ENCODE measurements around the gene MAPKAP1.
A peak's percentile ranks its signal among the peaks of the same experiment; 100 is the strongest.

Gene MAPKAP1

GRCh38 chr9:125745682-125746016 lies 38.6 kb upstream of the MAPKAP1 start:
- H3K27ac ChIP-seq (ENCODE audit: poor library complexity, severe bottlenecking) = peak overlapping the region; percentile 70

GRCh38 chr9:125745018-125745417 lies 38.0 kb upstream of the MAPKAP1 start:
- TF ChIP-seq CTCF (IDR thresholded peaks at IDR 0.05; ENCODE audit: poor library complexity, severe bottlenecking) = no peak
- Histone ChIP-seq H3K27me3 (ENCODE audit: insufficient read depth, poor library complexity, severe bottlenecking) (no peaks in the 10 kb centered on the region), H3K9me3 (ENCODE audit: severe bottlenecking) (no peaks in the 10 kb centered on the region), H3K36me3 (ENCODE audit: low read depth) (no peaks in the 10 kb centered on the region), H3K4me3 (ENCODE audit: severe bottlenecking) (no peak overlapping the region), H3K27ac (ENCODE audit: poor library complexity, severe bottlenecking) (no peak overlapping the region), H3K4me1 (ENCODE audit: insufficient read depth, poor library complexity, severe bottlenecking) (peaks cover 5% of the 10 kb centered on the region)
- ATAC-seq (ENCODE audit: low read depth) (no peak), DNase-seq (ENCODE audit: low spot score) (no peak)

More at GRCh38 chr9:125745682-125746016, 38.6 kb upstream of the MAPKAP1 start:
- TF ChIP-seq CTCF (IDR thresholded peaks at IDR 0.05; ENCODE audit: poor library complexity, severe bottlenecking) = no peak
- DNase-seq (ENCODE audit: low spot score) (no peak), ATAC-seq (ENCODE audit: low read depth) (no peak)
- Histone ChIP-seq H3K4me1 (ENCODE audit: insufficient read depth, poor library complexity, severe bottlenecking) (peaks cover 9% of the 10 kb centered on the region), H3K36me3 (ENCODE audit: low read depth) (no peaks in the 10 kb centered on the region; the same call in 1 of the 2 replicates), H3K9me3 (ENCODE audit: severe bottlenecking) (no peaks in the 10 kb centered on the region), H3K27me3 (ENCODE audit: insufficient read depth, poor library complexity, severe bottlenecking) (no peaks in the 10 kb centered on the region), H3K4me3 (ENCODE audit: severe bottlenecking) (peak overlapping the region; percentile 82)

GRCh38 chr9:125744616-125745015 lies 37.6 kb upstream of the MAPKAP1 start:
- Histone ChIP-seq H3K27ac (ENCODE audit: poor library complexity, severe bottlenecking) (no peak overlapping the region), H3K27me3 (ENCODE audit: insufficient read depth, poor library complexity, severe bottlenecking) (no peaks in the 10 kb centered on the region), H3K4me1 (ENCODE audit: insufficient read depth, poor library complexity, severe bottlenecking) (peaks cover under 1% of the 10 kb centered on the region), H3K9me3 (ENCODE audit: severe bottlenecking) (no peaks in the 10 kb centered on the region), H3K4me3 (ENCODE audit: severe bottlenecking) (no peak overlapping the region), H3K36me3 (ENCODE audit: low read depth) (no peaks in the 10 kb centered on the region)
- TF ChIP-seq CTCF (IDR thresholded peaks at IDR 0.05; ENCODE audit: poor library complexity, severe bottlenecking) = no peak
- ATAC-seq (ENCODE audit: low read depth) (no peak), DNase-seq (ENCODE audit: low spot score) (no peak)

- no peaks in the 10 kb centered on the region for H3K4me1 ChIP-seq (ENCODE audit: insufficient read depth, poor library complexity, severe bottlenecking)
- no peaks in the 10 kb centered on the region for H3K9me3 ChIP-seq (ENCODE audit: severe bottlenecking)
- DNase-seq (ENCODE audit: low spot score) (no peak), ATAC-seq (ENCODE audit: low read depth) (no peak)
- H3K36me3 ChIP-seq (ENCODE audit: low read depth) = no peaks in the 10 kb centered on the region
- no peak overlapping the region for H3K27ac ChIP-seq (ENCODE audit: poor library complexity, severe bottlenecking)
- no peak overlapping the region for H3K4me3 ChIP-seq (ENCODE audit: severe bottlenecking)
- no peaks in the 10 kb centered on the region for H3K27me3 ChIP-seq (ENCODE audit: insufficient read depth, poor library complexity, severe bottlenecking)
- TF ChIP-seq CTCF (IDR thresholded peaks at IDR 0.05; ENCODE audit: poor library complexity, severe bottlenecking) = no peak
These were observed 36.8 kb upstream of the MAPKAP1 start for GRCh38 chr9:125743682-125744428.

GRCh38 chr9:125742657-125743056 lies 35.6 kb upstream of the MAPKAP1 start:
- H3K27ac ChIP-seq (ENCODE audit: poor library complexity, severe bottlenecking) = no peak overlapping the region
- H3K9me3 ChIP-seq (ENCODE audit: severe bottlenecking) = no peaks in the 10 kb centered on the region
- H3K27me3 ChIP-seq (ENCODE audit: insufficient read depth, poor library complexity, severe bottlenecking) = no peaks in the 10 kb centered on the region
- no peaks in the 10 kb centered on the region for H3K4me1 ChIP-seq (ENCODE audit: insufficient read depth, poor library complexity, severe bottlenecking)
- TF ChIP-seq CTCF (IDR thresholded peaks at IDR 0.05; ENCODE audit: poor library complexity, severe bottlenecking) = no peak
- no peak for DNase-seq (ENCODE audit: low spot score)
- no peaks in the 10 kb centered on the region for H3K36me3 ChIP-seq (ENCODE audit: low read depth)
- ATAC-seq (ENCODE audit: low read depth) = no peak
- no peak overlapping the region for H3K4me3 ChIP-seq (ENCODE audit: severe bottlenecking)
